Vagina (tissue), 2 donors: Measurements from ENCODE around the gene MAML2. TPM values are rescaled to one million over a fixed set of nuclear protein-coding genes. Genes with fewer than 3 reads are reported as not detected.

Experiments used
- DNase-seq, 2 donors: peaks; one replicate each; pipeline ENCODE4 v3.0.0-alpha.2; 2017; ENCODE audit errors: extremely low spot score in 2 of 2
- H3K27ac ChIP-seq: fragments of 200-600 bp; sonication (generic); one replicate; pipeline ENCODE4 v1.5.1; 2019
- H3K27me3 ChIP-seq: fragments of 200-600 bp; sonication (generic); one replicate; pipeline ENCODE4 v1.5.1; 2019
- H3K36me3 ChIP-seq, 2 donors: fragments of 200-600 bp; sonication (generic); one replicate each; pipeline ENCODE4 v1.5.1; 2017 to 2019
- H3K4me1 ChIP-seq: fragments of 200-600 bp; sonication (generic); one replicate; pipeline ENCODE4 v1.5.1; 2019
- H3K4me3 ChIP-seq, 2 donors: fragments of 200-600 bp; sonication (generic); 1 replicate in 1 of 2; 2 replicates in 1 of 2; pipeline ENCODE4 v1.5.1; 2016 to 2019
- H3K9me3 ChIP-seq: fragments of 200-600 bp; sonication (generic); one replicate; pipeline ENCODE4 v1.5.1; 2019
- POLR2A ChIP-seq, 2 donors: fragments of 450-650 bp; IDR thresholded peaks; one replicate each; pipeline ENCODE4 v1.6.1; 2017; ENCODE audit warnings: antibody characterized with exemption in 2 of 2, mild to moderate bottlenecking in 2 of 2, moderate library complexity in 2 of 2
- POLR2AphosphoS5 ChIP-seq, 2 donors: sonication (generic); formaldehyde crosslinking; IDR thresholded peaks; one replicate each; pipeline ENCODE4 v1.9.0; 2017; ENCODE audit warnings: antibody characterized with exemption in 2 of 2, mild to moderate bottlenecking in 2 of 2, low read depth in 1 of 2; ENCODE audit not compliant: insufficient read depth in 1 of 2
- intact Hi-C: fragments of 100-400 bp; cut with DNase I; formaldehyde crosslinking; loops from one replicate; pipeline ENCODE4 v1.15.1; 2023
- total RNA-seq: library from RNA; depleted of rRNA; stranded (reverse); fragments of >200 nt; gene quantifications from one replicate; pipeline ENCODE4 v1.2.3, GENCODE V29; 2016
- TF ChIP-seq, protein P1 (sequence below), 3 experiments: fragments of 450-650 bp in 2 of 3; fragments of 200-600 bp in 1 of 3; sonication (generic) in 1 of 3; IDR thresholded peaks; one replicate each; pipeline ENCODE4 v1.5.1; 2017 to 2019; ENCODE audit warnings: antibody characterized with exemption in 3 of 3, mild to moderate bottlenecking in 2 of 3, moderate library complexity in 2 of 3

Gene MAML2
- total RNA-seq, 1 donor from 2014 or later: 36.3 TPM

- H3K4me1 ChIP-seq: peaks cover 14% of the 10 kb centered on the region
- no peaks in the 10 kb centered on the region for H3K27me3 ChIP-seq
- TF ChIP-seq POLR2AphosphoS5 (IDR thresholded peaks at IDR 0.05; ENCODE audit: insufficient read depth in 1 of 2, low read depth in 1 of 2): no peak
- TF ChIP-seq POLR2A (IDR thresholded peaks at IDR 0.05): no peak
- TF ChIP-seq, protein P1, sequence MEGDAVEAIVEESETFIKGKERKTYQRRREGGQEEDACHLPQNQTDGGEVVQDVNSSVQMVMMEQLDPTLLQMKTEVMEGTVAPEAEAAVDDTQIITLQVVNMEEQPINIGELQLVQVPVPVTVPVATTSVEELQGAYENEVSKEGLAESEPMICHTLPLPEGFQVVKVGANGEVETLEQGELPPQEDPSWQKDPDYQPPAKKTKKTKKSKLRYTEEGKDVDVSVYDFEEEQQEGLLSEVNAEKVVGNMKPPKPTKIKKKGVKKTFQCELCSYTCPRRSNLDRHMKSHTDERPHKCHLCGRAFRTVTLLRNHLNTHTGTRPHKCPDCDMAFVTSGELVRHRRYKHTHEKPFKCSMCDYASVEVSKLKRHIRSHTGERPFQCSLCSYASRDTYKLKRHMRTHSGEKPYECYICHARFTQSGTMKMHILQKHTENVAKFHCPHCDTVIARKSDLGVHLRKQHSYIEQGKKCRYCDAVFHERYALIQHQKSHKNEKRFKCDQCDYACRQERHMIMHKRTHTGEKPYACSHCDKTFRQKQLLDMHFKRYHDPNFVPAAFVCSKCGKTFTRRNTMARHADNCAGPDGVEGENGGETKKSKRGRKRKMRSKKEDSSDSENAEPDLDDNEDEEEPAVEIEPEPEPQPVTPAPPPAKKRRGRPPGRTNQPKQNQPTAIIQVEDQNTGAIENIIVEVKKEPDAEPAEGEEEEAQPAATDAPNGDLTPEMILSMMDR (IDR thresholded peaks at IDR 0.05): no peak
- no peaks in the 10 kb centered on the region for H3K36me3 ChIP-seq
- intact Hi-C loops: no loop called here
- no peaks in the 10 kb centered on the region for H3K9me3 ChIP-seq
- H3K27ac ChIP-seq: no peak overlapping the region
- no peak for DNase-seq
- H3K4me3 ChIP-seq: no peak overlapping the region
Observed at GRCh38 chr11:96119211-96119610, 223.8 kb downstream of the MAML2 start.

DNA sequence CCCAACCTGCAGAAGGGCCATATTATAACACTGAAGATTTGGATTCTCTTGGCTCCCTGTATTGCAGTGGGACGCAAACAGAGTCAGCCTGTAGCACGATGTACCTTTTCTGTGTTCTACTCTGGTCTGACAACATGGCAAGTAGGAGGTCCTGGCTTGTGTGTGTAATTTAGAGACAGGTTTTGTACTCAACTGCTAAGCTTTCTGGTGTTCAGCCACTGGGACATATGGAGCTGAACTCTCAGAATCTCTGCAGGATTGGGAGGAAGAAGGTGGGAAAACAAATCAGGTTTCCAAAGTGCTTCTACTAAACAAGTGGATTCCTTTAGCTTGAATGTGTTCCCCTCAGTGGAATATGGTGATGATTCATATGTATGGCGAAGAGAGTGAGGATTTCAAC is 226.6 kb downstream of the MAML2 start:
- H3K4me1 ChIP-seq: peaks cover 30% of the 10 kb centered on the region
- no peak overlapping the region for H3K27ac ChIP-seq
- H3K4me3 ChIP-seq: no peak overlapping the region
- intact Hi-C loops: no loop called here
- no peaks in the 10 kb centered on the region for H3K27me3 ChIP-seq
- H3K9me3 ChIP-seq: no peaks in the 10 kb centered on the region
- TF ChIP-seq POLR2A (IDR thresholded peaks at IDR 0.05) (no peak), POLR2AphosphoS5 (IDR thresholded peaks at IDR 0.05; ENCODE audit: insufficient read depth in 1 of 2, low read depth in 1 of 2) (no peak)
- TF ChIP-seq, protein P1 (IDR thresholded peaks at IDR 0.05): no peak
- DNase-seq: no peak
- H3K36me3 ChIP-seq: no peaks in the 10 kb centered on the region

DNA sequence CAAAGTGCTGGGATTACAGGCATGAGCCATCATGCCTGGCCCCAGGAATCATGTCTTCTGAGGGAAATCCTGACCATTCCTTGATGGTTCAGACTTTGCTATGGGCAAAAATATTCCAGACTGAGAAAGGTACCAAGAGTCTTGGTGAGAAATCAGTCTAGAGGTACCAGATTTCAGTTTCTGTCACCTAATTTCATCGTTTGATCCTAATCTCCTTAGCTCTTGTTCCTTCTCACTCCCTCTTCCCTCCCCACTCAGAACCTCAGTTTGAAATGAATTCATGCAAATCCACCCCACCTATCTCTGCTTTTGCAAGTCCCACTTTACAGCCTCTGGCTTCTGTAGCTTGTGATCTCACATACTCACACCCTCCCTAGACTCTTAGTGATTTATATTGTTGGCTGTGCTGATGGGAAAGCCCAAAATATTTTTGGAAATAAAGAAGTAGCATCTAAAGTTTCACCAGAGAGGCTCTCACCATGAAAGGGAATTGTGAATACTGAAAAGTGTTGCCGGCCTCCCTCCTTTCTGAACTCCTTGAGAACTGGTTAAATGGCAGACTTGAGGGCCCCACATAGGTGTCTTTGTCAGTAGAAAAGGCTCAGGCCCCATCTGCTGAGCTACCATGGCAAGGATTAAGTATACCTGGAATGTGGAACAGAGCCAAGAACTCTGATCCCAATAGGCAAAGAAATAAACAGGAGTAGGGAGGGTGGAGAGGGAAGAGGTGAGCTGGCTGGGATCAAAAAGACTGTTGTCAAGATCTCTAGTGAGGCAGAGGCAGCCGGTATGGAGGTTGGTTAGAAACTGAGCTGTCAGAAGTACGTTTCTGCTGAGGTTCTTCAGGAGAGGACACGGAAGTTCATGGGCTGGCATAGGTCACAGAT is 228.6 kb downstream of the MAML2 start:
- Histone ChIP-seq H3K9me3 (no peaks in the 10 kb centered on the region), H3K4me3 (no peak overlapping the region), H3K36me3 (no peaks in the 10 kb centered on the region), H3K27me3 (no peaks in the 10 kb centered on the region), H3K4me1 (peaks cover 30% of the 10 kb centered on the region), H3K27ac (peak overlapping the region; percentile 70)
- intact Hi-C loops: no loop called here
- TF ChIP-seq POLR2A (IDR thresholded peaks at IDR 0.05): no peak
- TF ChIP-seq POLR2AphosphoS5 (IDR thresholded peaks at IDR 0.05; ENCODE audit: insufficient read depth in 1 of 2, low read depth in 1 of 2): peak in 1 of 2 donors; percentile 39
- TF ChIP-seq, protein P1 (IDR thresholded peaks at IDR 0.05): no peak
- no peak for DNase-seq

- Histone ChIP-seq H3K4me3 (no peak overlapping the region), H3K27ac (peak overlapping the region; percentile 70), H3K4me1 (peaks cover 30% of the 10 kb centered on the region), H3K27me3 (no peaks in the 10 kb centered on the region), H3K9me3 (no peaks in the 10 kb centered on the region), H3K36me3 (no peaks in the 10 kb centered on the region)
- intact Hi-C loops: no loop called here
- TF ChIP-seq, protein P1 (IDR thresholded peaks at IDR 0.05): no peak
- TF ChIP-seq POLR2AphosphoS5 (IDR thresholded peaks at IDR 0.05; ENCODE audit: insufficient read depth in 1 of 2, low read depth in 1 of 2) (peak in 1 of 2 donors; percentile 53), POLR2A (IDR thresholded peaks at IDR 0.05) (no peak)
- no peak for DNase-seq
Observed at GRCh38 chr11:96113193-96113681, 229.8 kb downstream of the MAML2 start.
